ENCODE measurements around the gene G0S2.
"Not testable (repeated sequence)": the region's sequence is repeated elsewhere in the genome, so short reads cannot be mapped to it uniquely, and the experiment has no call there.

G0S2 gene

GRCh38 chr1:209678981-209679539 is 3.8 kb downstream of the G0S2 start:
- DNase-seq (ENCODE audit: low read depth, low spot score) = no peak

- DNase-seq (ENCODE audit: low read depth, low spot score) = no peak
These were observed 10.6 kb downstream of the G0S2 start for GRCh38 chr1:209685821-209686220.

DNA sequence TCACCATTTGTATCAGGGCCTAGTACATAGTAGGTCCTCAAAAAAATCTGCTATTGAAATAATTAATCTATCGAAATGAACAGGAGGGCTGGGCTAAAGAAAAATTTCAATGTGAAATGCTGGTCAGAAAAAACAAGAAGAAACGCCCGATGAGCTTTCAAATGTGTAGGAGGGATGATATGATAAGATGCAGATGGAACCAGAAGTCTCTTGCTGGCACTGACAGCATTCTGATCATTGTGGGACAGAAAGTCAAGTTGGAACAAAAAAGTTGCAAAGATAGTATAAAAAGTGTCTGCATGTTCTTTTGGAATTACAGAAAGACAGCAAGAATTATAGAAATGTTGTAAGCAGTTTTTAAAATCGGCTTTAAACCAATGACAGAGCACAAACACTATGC is 11.1 kb downstream of the G0S2 start:
- DNase-seq (ENCODE audit: low read depth, low spot score) = no peak

DNA sequence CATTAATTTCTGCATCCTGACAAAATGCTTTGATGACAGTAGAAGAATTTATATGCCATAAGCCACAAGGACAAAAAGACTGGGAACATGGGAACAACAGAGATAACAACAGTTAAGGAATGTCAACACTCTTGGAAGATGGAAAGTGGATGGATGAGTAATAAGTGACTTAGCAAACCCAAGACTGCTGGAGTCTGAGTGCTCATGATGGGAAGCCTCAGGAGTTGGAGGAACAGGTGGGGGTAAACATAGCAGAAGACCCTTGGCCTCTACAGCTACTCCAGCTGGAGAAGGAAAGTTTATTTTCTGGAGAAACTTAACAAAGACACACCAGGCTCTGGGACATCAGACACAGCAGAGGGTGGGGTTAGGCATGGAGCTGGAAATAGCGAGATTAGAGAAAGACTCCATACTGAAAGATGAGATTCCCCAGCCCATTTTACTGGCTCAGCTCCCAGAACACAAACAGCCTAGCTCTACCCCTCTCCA is 13.6 kb downstream of the G0S2 start:
- DNase-seq (ENCODE audit: low read depth, low spot score) = no peak

GRCh38 chr1:209689477-209689876 is 14.3 kb downstream of the G0S2 start:
- no peak for DNase-seq (ENCODE audit: low read depth, low spot score)

DNA sequence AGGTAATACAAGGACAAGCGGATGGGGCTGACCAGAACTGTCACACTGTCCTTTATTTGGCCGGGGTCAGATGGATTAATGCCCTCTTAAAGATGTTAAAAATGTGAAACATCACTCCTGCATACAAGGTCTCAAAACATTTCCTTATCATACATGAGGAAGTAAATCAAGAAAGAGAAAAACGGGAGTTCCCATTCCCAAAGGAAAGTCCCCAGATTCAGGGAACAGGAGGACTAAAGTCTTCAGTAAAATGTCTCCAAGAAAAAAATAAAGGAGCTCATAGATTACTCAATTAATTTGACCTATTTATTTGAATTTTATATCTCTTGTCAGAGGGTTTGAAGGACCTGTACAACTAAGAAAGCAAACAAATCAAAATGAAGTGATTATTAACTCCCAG is 16.0 kb downstream of the G0S2 start:
- DNase-seq (ENCODE audit: low read depth, low spot score) = no peak

DNA sequence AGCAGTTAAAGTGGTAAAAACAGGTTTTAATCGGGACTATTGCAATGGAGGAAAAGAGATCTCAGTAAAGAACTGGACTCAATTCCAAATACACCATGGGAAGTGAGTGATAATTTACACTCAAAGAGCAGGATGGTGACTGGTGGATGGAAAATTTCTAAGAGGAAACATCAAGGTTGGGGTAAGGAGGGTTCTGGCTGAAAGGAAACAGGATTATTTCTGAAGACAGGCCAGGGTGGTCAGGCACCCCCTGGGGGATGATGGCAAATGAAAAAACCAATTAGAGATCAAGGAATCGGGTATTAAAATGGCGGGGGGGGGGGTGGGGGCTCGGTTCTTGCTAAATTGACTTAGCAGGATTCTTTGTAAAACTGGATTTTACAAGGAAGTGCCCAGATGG is 17.1 kb downstream of the G0S2 start:
- DNase-seq (ENCODE audit: low read depth, low spot score) = no peak

- DNase-seq (ENCODE audit: low read depth, low spot score) = no peak
These were observed 17.7 kb downstream of the G0S2 start for GRCh38 chr1:209692745-209693504.

- DNase-seq (ENCODE audit: low read depth, low spot score) = no peak
These were observed 21.5 kb downstream of the G0S2 start for GRCh38 chr1:209696673-209697072.

DNA sequence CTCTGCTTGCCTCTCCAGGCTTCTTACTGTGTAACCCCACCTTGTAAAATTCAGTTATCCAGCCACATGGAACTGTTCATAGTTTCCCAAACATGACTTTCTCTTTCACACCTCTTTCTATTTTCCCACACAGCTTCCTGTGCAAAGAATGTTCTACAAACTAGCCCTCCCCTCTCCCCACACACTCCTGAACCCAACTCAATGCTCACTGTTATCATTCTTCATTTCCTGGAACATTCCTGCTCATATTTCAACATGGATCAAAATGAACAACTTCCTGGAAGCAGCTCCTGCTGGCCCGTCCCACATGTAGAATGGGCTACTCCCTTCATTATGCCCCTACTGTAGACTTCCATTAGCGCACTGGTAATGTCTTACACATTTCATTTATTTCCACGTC is 21.9 kb downstream of the G0S2 start:
- no peak for DNase-seq (ENCODE audit: low read depth, low spot score)

DNA sequence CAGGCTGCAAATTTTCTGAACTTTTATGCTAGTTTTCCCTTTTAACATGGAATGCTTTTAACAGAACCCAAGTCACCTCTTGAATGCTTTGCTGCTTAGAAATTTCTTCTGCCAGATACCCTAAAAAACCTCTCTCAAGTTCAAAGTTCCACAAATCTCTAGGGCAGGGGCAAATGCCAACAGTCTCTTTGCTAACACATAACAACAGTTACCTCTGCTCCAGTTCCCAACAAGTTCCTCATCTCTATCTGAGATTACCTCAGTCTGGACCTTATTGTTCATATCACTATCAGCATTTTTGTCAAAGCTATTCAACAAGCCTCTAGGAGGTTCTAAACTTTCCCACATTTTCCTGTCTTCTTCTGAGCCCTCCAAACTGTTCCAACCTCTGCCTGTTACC is 25.5 kb downstream of the G0S2 start:
- not testable (repeated sequence) for DNase-seq (ENCODE audit: low read depth, low spot score)

- DNase-seq (ENCODE audit: low read depth, low spot score) = no peak
These were observed 27.6 kb downstream of the G0S2 start for GRCh38 chr1:209702832-209703231.

DNA sequence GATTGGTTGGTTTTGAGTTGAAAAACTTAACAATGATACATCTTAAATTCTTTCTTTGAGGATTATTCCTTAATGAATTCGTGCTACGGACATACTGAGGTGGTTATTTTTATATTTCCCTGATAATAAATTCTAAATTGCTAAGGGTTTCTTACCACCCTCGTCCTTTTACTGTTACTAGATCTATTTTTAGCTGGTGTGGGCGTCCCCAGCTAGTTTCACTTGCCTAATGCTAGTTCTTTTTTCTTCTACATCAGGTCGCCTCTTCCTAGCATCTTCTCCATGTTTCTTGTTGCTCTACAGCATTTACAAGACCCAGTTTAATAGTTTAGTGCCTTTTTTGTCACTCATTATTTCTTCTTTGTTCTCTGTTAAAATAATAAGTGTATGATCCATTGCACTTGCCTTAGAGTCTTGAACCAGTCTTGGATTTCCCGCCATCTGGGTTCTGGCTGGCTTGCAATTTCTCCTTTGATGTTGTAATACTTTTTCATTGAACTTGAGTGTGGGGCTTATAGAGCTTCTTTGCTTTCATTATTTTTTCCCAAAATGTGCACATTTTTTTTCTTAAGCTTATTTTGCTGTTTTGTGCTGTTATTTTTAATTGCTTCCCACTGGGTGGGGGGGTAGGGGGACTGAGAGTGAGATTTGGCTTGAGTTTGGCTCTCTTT is 28.8 kb downstream of the G0S2 start:
- DNase-seq (ENCODE audit: low read depth, low spot score) = no peak

DNA sequence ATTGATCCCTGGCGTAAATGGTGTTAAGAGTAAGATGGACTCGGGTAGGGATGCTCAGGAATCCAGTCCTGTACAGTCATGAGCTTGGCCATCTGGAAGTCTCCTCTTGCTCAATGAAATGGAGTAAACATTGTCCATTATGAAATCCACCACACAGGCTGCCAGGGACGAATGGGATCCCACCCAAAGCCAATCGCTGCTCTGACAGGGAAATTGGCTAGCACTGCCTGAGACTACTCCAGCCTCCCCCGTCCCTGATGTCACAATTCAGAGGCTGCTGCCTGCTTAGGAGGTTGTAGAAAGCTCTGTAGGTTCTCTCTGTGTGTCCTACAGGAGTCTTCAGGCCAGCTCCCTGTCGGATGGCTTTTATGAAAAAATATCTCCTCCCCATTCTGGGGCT is 29.4 kb downstream of the G0S2 start, which contains the start of gene HSD11B1:
Gene HSD11B1 (plus strand): TSS at position 263 of the 400 bp plus-strand sequence. CDS start 97 bp downstream, at position 360.
- DNase-seq (ENCODE audit: low read depth, low spot score) = no peak

GRCh38 chr1:209705033-209705598 is 29.9 kb downstream of the G0S2 start:
- no peak for DNase-seq (ENCODE audit: low read depth, low spot score)

DNA sequence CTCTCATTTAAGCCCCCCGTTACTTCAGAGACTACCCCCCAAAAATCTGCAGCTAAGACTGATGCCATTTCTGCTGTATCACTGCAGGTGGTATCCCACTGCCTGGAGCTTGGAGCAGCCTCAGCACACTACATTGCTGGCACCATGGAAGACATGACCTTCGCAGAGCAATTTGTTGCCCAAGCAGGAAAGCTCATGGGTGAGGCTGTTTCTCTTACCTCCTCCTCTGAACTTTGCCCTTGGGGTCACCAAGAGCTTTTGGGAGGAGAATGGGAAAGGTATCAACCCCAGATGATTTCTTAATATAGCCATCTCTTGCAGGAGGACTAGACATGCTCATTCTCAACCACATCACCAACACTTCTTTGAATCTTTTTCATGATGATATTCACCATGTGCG is 31.4 kb downstream of the G0S2 start:
- DNase-seq (ENCODE audit: low read depth, low spot score) = no peak

DNA sequence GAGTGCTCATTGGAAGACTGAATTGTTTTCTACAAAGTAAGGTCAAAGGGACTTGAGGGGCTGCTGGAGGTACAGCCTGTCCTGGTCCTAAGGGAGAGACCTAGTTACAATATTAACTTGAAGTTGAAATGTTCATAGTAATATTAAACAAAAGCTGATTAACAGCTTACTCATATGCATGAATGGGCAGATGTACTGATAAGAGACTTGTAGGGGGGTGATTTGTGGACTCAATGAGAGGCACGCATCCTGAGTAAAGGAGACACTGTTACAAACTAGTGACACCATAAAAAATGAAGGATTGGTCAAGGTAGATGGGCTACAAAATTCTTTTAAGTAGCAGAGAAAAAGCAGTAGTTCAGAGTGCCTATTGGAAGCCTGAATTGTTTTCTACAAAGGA is 32.1 kb downstream of the G0S2 start:
- no peak for DNase-seq (ENCODE audit: low read depth, low spot score)

DNA sequence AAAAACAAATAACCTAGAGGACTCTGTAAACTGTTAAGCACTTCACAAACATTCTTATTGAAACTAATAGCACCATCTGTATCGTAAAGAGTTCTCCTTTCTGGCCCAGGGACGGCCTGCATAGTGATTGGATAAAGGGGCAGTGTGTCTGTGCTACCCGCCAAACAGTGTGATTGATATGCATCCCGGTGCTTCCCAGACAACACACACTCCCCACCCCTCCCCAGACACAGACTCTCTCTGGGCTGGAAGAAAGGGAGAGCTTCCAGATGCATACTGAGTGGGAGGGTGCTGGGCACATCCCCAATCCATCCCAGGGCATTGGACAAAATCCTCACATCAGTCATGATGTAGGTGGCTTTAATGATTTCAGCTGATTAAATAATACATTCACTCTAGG is 33.1 kb downstream of the G0S2 start:
- DNase-seq (ENCODE audit: low read depth, low spot score) = no peak

- DNase-seq (ENCODE audit: low read depth, low spot score) = no peak
These were observed 34.9 kb downstream of the G0S2 start for GRCh38 chr1:209710093-209710492.

DNA sequence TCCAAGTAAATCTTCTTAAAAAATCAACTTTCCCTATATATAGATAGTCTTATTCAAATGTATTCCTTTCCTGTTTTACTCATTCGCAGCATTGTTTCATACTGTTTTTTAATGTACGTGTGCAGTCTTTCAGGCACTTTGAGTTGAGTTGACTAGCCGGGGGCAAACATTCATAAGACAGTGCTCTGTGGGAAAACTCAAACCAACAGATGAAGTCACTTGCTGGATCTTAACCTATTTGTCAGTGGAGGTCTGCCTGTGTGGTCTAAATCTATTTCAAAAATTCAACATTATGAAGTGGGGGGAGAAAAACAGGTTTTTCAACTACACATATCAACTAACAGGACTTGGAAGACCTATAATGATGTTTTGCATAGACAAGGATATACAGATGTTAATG is 35.6 kb downstream of the G0S2 start:
- no peak for DNase-seq (ENCODE audit: low read depth, low spot score)

- no peak for DNase-seq (ENCODE audit: low read depth, low spot score)
These were observed 39.1 kb downstream of the G0S2 start for GRCh38 chr1:209714338-209714737.

DNA sequence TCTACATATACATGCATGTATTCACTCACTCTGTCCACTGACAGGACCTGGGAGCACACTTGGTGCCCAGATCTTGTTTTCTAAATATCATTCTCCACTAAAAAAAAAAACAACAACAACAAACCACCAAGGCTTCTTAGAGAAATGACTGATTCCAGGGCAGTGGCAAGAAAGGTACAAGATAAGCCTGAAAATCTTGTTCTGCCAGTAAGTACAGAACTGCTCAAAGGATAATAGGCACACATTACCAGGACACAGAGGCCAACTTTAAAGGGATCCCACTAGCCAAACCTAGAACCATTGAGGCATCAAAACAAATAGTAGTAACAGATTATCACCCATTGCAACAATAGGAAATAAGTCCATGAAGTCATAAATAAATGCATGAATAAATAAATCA is 40.1 kb downstream of the G0S2 start:
- DNase-seq (ENCODE audit: low read depth, low spot score) = no peak
